LNCAP (cell line): ENCODE results near the gene PARVG.

Experiments
- CTCF ChIP-seq: fragments of 450-650 bp; IDR thresholded peaks from 2 replicates; pipeline ENCODE4 v1.5.1; 2017; ENCODE audit warnings: mild to moderate bottlenecking

PARVG gene

GRCh38 chr22:44254811-44255210 lies 74.1 kb downstream of the PARVG start:
- no peak for TF ChIP-seq CTCF

- TF ChIP-seq CTCF: no peak
Observed at GRCh38 chr22:44256085-44256484, 75.4 kb downstream of the PARVG start.

- no peak for TF ChIP-seq CTCF
Observed at GRCh38 chr22:44256556-44257485, 76.1 kb downstream of the PARVG start.
